Sigmoid colon (tissue), 4 donors: ENCODE measurements around the gene OR14A16.

ENCODE experiments used
- CTCF ChIP-seq, 4 experiments: fragments of 450-650 bp in 3 of 4; fragments of 200-600 bp in 1 of 4; IDR thresholded peaks; one replicate each; pipeline ENCODE4 v1.5.1; 2016 to 2019; ENCODE audit warnings: antibody characterized with exemption in 4 of 4, mild to moderate bottlenecking in 3 of 4, moderate library complexity in 2 of 4
- EP300 ChIP-seq, 4 donors: sonication (generic); formaldehyde crosslinking; IDR thresholded peaks; one replicate each; pipeline ENCODE4 v1.6.1; 2017; ENCODE audit warnings: antibody characterized with exemption in 4 of 4
- POLR2A ChIP-seq, 2 donors: fragments of 450-650 bp; IDR thresholded peaks; one replicate each; pipeline ENCODE4 v1.6.1; 2016; ENCODE audit warnings: antibody characterized with exemption in 2 of 2, mild to moderate bottlenecking in 2 of 2, moderate library complexity in 2 of 2

- no peak for TF ChIP-seq EP300 (IDR thresholded peaks at IDR 0.05)
- TF ChIP-seq CTCF (IDR thresholded peaks at IDR 0.05), result no peak
- TF ChIP-seq POLR2A (IDR thresholded peaks at IDR 0.05), result no peak
These were observed 21.7 kb upstream of the OR14A16 start for GRCh38 chr1:247845693-247846017.
